ENCODE data around the gene PIP5K1C.

The PIP5K1C gene

GRCh38 chr19:3625996-3626472, 74.2 kb downstream of the PIP5K1C start:
- in situ Hi-C loops (cut with HindIII; ENCODE audit: low sequenced_read_pairs) = no loop called here
- TF ChIP-seq, protein P1, sequence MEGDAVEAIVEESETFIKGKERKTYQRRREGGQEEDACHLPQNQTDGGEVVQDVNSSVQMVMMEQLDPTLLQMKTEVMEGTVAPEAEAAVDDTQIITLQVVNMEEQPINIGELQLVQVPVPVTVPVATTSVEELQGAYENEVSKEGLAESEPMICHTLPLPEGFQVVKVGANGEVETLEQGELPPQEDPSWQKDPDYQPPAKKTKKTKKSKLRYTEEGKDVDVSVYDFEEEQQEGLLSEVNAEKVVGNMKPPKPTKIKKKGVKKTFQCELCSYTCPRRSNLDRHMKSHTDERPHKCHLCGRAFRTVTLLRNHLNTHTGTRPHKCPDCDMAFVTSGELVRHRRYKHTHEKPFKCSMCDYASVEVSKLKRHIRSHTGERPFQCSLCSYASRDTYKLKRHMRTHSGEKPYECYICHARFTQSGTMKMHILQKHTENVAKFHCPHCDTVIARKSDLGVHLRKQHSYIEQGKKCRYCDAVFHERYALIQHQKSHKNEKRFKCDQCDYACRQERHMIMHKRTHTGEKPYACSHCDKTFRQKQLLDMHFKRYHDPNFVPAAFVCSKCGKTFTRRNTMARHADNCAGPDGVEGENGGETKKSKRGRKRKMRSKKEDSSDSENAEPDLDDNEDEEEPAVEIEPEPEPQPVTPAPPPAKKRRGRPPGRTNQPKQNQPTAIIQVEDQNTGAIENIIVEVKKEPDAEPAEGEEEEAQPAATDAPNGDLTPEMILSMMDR (IDR thresholded peaks at IDR 0.05; ENCODE audit: low read depth, low read length) = no peak

DNA sequence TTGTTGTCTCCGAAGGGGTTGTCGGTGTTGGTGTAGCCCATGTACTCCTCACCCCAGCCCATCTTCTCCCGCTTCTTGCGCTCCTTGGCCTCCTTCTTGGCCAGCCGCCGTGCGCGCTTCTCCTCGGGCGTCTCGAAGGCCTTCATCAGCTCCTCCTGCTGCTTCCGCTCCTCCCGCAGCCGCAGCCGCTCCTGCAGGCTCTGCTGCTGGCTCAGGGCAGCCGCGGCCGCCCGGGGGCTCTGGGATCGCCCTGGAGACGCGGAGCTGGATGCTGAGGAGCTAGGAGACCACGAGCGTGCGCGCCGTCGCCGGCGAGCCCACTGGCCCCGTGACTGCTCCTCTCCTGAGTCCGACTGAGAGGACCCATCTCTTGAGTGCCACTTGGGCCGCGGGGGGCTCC, 76.6 kb downstream of the PIP5K1C start:
- TF ChIP-seq, protein P1 (IDR thresholded peaks at IDR 0.05; ENCODE audit: low read depth, low read length) = no peak
- no peak for DNase-seq (ENCODE audit: low read depth, low spot score)
- no peak overlapping the region for H3K4me3 ChIP-seq (ENCODE audit: low read depth, low read length)
- in situ Hi-C loops (cut with HindIII; ENCODE audit: low sequenced_read_pairs) = no loop called here

More at GRCh38 chr19:3625996-3626472, 74.2 kb downstream of the PIP5K1C start:
- H3K4me3 ChIP-seq (ENCODE audit: low read depth, low read length) = peak overlapping the region; percentile 82
- no peak for DNase-seq (ENCODE audit: low read depth, low spot score)

DNA sequence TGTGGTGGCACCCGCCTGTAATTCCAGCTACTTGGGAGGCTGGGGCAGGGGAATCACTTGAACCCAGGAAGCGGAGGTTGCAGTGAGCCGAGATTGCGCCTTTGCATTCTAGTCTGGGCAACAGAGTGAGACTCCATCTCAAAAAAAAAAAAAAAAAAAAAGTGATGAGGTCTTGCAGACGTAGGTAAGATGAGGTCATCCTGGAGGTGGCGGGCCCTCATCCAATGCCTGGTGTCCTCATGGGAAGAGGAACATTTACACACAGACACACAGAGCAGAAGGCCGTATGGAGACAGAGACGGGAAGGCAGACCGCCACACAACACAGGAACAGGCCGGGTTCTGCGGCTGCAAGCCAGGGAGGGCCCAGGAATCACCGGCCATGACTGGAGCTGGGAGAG, 78.0 kb downstream of the PIP5K1C start:
- no peak overlapping the region for H3K4me3 ChIP-seq (ENCODE audit: low read depth, low read length)
- no peak for DNase-seq (ENCODE audit: low read depth, low spot score)
- in situ Hi-C loops (cut with HindIII; ENCODE audit: low sequenced_read_pairs) = no loop called here
- TF ChIP-seq, protein P1 (IDR thresholded peaks at IDR 0.05; ENCODE audit: low read depth, low read length) = no peak

GRCh38 chr19:3621689-3622088, 78.6 kb downstream of the PIP5K1C start:
- no peak overlapping the region for H3K4me3 ChIP-seq (ENCODE audit: low read depth, low read length)
- in situ Hi-C loops (cut with HindIII; ENCODE audit: low sequenced_read_pairs) = no loop called here
- TF ChIP-seq, protein P1 (IDR thresholded peaks at IDR 0.05; ENCODE audit: low read depth, low read length) = no peak
- DNase-seq (ENCODE audit: low read depth, low spot score) = no peak

- TF ChIP-seq, protein P1 (IDR thresholded peaks at IDR 0.05; ENCODE audit: low read depth, low read length) = no peak
- no peak for DNase-seq (ENCODE audit: low read depth, low spot score)
- in situ Hi-C loops (cut with HindIII; ENCODE audit: low sequenced_read_pairs) = no loop called here
- H3K4me3 ChIP-seq (ENCODE audit: low read depth, low read length) = no peak overlapping the region
These were observed 79.3 kb downstream of the PIP5K1C start for GRCh38 chr19:3620817-3621547.

GRCh38 chr19:3620145-3620816, 80.0 kb downstream of the PIP5K1C start:
- H3K4me3 ChIP-seq (ENCODE audit: low read depth, low read length) = no peak overlapping the region
- in situ Hi-C loops (cut with HindIII; ENCODE audit: low sequenced_read_pairs) = no loop called here
- no peak for DNase-seq (ENCODE audit: low read depth, low spot score)
- TF ChIP-seq, protein P1 (IDR thresholded peaks at IDR 0.05; ENCODE audit: low read depth, low read length) = no peak
